GM18508 (cell line): ENCODE data around the gene GPRIN1.

Experiments used
- ATAC-seq: cut with Tn5 transposase; IDR thresholded peaks from one replicate; pipeline ENCODE4 v1.9.1; 2021; ENCODE audit warnings: moderate number of reproducible peaks; ENCODE audit not compliant: insufficient read depth, unreplicated experiment

Gene GPRIN1

DNA sequence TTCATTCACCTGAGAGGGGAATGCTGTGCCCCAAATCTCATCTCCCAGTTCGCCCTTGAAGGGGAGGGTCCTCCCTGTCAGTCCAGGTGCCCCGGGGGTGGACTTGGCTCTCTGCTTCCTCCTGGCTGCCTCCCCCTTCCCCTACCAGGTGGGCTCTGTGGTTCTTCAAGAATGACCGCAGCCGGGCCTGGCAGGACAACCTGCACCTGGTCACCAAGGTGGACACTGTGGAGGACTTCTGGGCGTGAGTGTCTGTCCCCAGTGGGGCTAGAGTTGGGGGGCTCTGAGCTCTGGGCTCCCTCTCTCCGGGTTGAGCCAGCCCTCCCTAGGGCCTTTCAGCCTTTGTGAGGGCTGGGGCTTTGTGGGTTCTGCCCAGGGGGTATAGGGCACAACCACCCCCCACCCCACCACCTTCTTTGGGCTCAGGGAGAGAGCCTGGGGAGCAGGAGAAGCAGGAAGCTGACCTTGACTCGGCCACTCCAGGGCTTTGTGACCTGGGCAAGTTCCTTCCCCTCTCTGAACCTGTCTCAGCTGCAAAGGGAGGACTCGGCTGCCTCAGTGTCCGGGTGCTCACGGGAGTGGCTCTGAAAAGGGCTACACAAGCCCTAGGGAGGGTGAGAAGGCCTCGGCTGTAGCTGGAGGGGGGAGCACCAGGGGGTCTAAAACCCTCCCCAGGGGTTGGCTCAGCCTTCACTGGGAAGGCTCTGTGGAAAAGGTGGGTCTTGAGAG is 33.7 kb upstream of the GPRIN1 start:
- ATAC-seq, result no peak

DNA sequence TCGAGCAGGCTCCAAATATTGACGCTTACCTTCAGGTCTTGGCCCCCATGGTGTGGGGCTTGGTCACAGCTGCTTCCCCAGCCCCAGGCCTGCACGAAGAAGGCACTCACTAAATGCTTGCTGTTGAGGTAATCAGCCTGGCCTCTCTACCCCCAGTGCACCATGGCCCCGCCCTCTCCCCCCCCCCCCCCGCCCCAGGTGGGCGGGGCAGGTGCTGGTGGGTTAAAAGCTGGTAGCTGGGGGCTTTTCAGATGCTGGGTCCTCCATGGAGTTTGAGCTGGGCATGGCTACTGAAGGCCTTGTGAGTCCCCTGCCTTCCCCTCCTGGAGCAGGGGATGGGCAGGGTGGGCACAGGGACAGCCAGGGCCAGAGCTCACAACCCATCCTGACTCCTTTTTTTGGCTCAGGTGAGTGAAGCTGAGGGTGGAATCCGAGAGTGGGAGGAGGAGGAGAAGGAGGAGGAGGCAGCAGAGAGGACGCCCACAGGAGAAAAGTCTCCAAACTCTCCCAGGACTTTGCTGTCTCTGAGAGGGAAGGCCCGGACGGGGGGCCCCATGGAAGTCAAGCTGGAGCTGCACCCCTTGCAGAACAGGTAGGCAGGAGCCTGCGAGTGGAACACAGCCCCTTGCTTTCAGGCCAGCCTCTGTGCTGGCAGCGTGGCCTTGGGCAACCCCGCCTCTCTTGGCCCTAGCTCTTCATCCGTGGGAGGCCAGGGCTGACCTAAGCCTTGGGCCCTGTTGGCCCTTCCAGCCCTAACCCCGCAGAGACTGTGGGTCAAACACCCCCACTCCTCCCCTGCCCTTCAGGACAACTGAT is 32.9 kb upstream of the GPRIN1 start:
- ATAC-seq, result no peak

DNA sequence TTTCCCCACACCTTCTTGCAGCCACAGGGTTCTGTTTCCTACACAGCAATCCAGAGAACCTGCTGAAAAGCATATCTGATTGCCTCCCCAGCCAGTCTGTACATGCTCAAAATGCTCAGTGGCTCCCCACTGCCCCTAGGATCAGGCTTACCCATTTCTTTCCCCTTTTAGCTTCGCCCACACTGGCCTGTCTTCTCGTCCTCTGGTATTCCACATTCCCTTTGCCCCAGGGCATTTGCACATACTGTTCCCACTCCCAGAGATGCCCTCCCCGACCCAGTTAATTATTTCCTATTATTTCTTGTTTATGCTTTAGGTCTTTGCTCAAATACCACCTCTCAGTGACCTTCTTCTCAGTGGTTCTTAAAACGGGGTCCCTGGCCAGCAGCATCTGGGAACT is 30.7 kb upstream of the GPRIN1 start:
- ATAC-seq, result no peak

DNA sequence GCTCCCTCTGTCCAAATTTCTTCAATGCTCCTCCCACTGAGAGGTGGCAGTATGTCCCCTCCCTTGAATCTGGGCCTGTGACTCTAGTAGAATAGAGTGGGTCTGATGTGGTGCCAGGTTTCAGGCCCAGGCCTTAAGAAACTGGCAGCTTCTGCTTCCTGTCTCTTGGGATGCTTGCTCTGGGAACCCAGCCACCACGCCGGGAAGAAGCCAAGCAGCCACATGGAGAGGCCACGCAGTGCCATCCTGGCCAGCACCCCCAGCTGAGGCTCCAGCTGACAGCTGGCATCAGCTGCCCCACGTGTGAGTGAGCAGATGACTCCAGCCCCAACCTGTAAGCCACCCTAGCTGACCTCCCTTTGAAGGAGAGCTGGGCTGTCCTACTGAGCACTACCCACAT is 30.0 kb upstream of the GPRIN1 start:
- ATAC-seq, result no peak

DNA sequence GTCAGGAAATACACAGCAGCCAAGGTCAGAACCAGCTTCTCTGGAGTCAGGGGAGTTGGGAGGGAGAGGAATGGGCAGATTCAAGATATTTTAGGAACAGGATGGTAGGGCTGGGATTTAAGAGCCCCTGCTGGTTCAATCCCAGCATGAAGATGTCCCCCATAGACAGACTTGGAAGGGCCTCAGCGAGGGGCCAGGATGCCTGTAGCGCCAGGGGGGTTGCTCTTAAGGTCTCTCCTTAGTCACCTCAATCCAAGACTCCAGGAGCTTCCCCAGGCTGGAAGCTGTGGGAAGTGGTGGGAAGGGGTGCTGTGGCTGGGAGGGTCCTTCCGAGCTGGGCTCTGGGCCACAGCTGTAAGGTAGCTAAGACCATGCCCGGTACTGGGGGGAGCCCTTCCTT is 29.3 kb upstream of the GPRIN1 start:
- no peak for ATAC-seq

DNA sequence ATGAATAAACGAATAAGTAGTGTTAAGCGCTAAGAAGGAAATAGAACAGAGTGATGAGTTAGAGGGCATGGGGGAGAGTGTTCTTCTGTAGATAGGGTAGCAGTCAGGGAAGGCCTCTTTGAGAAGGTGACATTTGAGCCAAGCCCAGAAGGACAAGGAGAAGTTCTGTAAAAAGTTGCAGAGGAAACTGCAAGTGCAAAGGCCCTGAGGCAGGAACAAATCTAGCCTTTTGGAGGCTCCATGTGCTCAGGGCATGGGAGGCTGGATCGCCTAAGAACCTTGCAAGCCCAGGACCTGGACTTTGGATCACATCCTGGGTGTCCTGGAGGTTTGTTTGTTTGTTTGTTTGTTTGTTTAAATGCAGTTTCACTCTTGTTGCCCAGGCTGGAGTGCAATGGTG is 28.5 kb upstream of the GPRIN1 start:
- ATAC-seq, result no peak

DNA sequence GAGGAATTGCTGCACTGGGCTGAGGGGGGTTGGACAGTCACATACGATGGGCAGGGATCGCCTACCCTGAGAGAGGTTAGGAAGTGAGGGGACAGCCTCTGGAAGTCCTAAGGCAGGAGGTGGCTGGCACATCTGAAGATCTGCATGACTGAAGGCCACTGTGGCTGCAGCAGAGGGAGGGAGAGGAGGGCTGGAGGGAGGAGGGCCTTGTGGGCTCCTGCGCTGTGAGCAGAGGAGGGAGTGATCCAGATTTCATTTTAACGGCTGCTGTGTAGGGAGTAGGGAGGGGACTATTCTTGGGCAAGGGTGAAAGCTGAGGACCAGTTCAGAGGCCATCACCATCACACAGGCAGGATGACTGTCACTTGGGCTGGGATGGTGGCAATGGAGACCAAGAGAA is 27.6 kb upstream of the GPRIN1 start:
- no peak for ATAC-seq

DNA sequence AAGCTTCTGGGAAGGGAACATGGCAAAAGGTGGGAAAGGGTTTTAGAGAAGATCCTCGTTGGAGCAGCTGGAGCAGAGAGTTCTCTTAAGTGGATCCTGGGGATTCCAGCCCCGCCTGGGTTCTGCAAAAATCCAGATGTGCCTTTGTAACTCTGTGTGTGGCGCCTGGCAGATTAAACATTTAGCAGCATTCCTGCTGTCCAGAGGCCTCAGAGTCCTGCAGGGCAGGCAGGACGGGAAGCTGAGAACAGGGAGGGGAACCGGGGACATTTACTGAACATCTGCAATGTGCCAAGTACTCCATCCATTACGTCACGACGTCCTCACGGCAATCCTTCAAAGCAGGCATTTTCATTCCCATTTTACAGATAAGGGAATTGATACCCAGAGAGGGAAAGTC is 26.5 kb upstream of the GPRIN1 start:
- ATAC-seq, result no peak

DNA sequence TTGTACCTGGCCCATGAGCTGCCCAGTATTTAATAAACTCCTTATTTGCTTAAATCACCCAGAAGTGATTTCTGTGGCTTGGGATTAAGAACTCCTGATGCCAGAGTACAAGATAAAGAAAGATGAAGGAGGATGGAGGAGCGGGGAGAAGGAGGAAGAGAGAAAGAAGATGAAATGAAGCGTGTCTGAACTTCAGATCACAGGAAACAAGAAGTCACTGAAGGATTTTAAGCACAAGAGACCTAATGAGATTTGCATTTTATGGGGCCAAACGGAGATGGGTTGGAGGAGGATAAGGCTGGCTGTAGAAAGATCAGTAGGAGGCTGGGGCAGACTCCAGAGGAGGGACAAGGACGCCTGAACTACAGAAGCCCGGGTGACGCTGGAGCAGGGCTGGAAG is 23.6 kb upstream of the GPRIN1 start:
- no peak for ATAC-seq

DNA sequence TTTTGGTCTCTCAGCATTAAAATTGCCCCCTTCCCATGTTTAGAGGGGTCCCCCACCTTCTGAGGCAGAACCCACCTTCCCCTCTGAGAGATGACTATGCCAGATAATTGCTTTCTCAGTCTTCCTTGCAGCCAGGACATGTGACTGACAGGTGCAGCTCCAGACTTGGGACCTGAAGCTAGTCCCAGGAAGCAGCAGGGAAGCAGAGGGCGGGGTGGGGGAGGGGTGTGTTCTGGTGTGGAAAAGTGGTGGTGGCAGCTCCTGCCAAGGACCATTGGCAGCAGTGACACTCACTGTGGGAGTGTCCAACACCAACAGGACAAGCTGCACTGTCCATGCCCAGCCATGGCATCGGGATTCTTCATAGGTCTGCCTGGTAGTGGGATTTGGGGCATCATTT is 22.8 kb upstream of the GPRIN1 start:
- no peak for ATAC-seq

DNA sequence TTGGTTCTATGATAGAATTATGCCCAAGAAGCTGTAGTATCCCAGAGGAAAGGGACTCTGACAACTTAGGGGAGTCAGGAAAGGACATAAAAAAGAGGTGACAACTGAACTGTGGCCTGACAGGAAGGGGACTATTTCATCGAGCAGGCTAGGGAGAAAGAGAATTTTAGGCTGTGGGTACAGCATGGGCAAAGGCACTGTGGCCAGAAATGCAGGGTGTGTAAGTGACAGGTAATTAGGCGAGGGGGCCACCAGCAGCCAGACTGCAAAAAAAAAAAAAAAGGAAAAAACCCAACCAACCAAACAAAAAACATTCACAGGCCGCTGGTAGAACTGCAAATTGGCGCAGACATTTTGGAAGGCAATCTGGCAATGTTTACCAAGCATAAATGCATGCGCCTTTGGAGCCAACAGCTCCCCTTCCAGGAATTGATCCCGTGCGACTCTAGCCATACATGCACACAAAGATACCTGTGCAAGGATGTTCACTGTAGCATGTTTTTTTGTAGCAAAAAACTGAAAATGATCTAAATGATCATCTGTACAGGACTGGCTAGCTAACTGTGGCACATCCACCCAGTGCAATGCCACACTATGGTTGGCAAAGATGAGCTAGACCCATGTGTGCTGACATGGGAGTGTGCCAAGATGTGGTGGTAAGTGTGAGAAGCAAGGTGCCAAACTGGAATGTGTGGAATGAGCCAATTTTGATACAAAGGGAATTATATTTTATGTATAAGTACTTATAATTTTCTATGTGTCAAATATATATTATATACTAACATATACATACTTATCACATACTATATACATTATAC is 21.6 kb upstream of the GPRIN1 start:
- no peak for ATAC-seq

DNA sequence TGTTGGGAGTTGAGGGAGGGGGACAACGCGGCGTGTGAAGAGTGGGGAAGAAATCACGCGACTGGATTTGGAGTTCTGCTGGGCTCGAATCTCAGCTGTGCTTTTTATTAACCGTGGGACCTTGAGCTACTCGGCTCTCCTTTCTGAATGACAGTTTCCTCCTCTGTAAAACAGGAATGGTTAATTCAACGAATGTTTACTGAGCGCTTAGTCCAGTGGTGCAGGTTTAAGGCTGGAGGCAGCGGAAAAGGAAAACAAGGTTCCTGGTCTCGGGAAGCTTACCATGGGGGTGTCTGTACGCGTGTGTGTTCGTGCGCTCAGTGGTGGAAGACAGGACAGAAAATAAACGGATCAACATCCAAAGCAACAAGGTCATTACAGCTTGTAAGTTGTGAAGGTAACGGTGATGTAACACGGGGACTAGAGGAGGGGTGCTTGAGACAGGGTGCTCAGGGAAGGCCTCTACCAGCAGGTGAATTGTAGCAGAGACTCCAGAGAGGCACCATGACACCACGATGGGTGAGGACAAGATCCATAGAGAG is 20.8 kb upstream of the GPRIN1 start:
- ATAC-seq, result no peak

DNA sequence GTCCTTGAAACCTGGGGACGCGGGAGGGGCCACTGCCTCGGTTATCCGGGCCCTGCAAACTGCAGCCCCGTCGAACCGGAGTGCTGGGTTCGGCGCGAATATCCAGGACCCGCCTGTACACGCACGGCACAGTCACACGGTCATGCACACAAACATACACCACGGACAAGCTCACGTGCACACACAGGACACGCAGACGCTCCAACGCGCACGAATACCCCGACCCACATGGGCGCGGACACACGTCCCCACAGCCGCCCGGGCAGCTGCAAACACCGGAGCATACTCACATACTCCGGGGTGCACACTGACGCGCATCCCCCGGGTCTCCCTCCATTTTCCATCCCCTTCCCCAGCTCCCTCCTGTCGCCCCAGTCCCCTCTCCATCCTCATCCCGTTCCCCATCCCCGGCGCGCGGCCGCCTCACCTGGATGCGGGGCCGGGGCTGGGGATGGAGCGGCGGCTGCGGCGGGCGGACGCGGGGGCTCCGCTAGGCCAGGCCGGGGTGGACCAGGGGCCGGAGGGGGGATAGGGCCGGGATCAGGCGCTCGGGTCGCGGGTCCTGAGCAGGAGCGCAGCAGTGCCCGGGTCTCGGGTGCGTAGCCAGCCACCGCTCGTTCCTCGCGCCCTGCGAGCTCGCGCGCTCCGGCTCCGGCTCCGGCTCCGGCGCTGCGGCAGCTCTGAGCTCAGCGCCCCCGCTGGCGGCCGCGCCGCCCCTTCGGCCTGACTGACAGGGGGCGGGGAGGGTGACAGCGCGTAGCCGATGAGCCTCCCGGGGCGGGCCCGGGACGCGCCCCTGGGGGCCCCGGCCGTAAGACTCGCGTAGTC is 20.1 kb upstream of the GPRIN1 start, which contains the start of the genes EIF4E1B and SNCB:
Gene EIF4E1B (plus strand): TSS at position 823 of the 828 bp plus-strand sequence. CDS start 12,113 bp downstream, outside the sequence.
Gene SNCB (minus strand): TSS at position 682 of the 828 bp plus-strand sequence. CDS start 880 bp downstream, outside the sequence.
- ATAC-seq, result no peak

DNA sequence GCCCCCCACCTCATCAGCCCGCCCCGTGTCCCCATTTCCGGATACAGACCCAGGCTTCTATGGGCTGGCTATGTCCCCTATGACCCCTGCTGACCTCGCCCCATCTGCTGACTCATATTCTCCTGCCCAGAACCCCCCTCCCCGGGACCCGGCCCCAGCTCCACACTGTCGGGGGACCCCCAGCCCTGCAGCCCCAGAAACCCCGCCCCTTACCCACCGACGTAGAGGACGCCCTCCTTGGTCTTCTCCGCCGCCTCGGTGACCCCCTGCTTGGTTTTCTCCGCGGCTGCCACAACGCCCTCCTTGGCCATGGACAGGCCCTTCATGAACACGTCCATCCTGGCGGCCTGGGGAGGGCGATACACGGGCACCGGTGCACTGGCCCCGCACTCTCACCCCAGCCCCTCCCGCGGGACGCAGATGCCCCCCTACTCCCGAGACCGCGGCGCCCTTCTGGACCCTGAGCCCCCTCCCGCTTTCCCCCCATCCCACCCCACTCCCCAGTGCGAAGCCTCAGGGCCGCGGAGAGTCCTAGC is 19.4 kb upstream of the GPRIN1 start:
- ATAC-seq, result no peak

DNA sequence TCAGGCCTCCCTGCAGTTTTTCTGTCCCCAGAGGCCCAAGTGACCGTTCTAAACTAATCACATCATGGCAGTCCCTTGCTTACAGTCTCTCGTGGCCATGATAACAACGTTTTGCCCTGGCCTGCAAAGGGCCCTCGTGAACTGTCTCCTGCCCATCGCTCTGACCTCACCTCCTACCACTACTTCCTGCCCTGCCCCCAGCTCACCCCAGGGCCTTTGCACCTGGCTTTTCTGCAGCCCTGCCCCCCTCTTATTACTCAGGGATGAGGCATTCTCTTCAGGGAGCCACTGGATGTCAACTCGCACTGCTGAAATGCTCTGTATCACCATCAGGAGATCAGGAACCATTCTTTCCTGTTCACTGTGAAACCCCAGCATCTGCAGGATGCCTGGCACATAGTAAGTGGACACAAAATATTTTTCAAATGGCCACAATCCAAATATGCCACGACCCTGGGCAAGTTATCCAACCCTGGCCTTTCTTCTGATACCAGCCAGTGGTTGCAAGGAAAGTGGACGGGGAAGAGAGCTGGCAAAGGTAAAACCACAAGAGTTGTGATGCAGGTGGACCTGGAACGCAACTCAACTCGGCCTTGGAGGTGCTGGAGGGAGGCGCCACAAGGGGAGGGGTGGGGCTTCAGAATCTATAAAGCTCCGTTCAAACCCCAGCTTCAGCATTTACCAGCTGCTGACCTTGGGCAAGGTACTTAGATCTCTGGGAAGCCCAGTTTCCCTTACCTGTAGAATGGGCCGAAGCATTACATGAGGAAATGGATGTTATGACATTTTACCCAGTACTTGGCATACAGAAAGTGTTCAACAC is 18.7 kb upstream of the GPRIN1 start:
- no peak for ATAC-seq

DNA sequence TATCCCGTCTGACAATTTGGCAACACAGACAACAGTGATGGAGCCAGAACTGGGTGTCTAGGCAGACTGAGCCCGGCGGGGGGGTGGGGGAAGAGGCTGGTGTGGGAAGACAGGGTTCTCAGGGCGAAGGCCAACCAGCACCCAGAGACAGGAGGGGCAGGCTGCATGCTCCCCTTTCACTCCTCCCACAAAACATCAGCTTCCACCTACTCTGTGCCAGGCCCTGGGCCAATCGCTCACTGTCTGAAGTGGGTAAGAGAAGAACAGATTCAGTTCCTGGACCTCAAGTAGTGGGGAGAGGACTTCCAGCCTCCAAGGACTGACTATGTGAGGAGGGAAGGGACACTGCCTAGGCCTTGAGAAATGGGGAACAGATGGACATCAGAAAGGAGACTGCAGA is 17.6 kb upstream of the GPRIN1 start:
- ATAC-seq, result no peak

DNA sequence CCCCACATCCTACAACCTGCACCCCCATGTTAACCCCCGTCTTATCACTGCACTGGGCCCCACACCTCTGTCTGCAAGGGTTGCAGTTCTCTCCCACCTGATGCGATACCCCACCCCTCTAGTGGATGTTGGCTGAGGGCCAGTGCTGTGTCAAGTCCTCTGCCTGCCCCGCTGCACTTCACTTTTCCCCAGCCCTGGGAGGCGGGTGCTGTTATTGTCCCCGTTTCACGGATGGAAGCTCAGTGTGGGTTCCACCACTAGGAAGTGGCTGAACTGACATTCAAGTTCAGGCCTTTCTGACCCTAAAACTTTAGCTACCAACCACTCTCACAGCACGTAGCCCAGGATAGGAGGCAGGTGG is 16.9 kb upstream of the GPRIN1 start:
- ATAC-seq, result no peak

DNA sequence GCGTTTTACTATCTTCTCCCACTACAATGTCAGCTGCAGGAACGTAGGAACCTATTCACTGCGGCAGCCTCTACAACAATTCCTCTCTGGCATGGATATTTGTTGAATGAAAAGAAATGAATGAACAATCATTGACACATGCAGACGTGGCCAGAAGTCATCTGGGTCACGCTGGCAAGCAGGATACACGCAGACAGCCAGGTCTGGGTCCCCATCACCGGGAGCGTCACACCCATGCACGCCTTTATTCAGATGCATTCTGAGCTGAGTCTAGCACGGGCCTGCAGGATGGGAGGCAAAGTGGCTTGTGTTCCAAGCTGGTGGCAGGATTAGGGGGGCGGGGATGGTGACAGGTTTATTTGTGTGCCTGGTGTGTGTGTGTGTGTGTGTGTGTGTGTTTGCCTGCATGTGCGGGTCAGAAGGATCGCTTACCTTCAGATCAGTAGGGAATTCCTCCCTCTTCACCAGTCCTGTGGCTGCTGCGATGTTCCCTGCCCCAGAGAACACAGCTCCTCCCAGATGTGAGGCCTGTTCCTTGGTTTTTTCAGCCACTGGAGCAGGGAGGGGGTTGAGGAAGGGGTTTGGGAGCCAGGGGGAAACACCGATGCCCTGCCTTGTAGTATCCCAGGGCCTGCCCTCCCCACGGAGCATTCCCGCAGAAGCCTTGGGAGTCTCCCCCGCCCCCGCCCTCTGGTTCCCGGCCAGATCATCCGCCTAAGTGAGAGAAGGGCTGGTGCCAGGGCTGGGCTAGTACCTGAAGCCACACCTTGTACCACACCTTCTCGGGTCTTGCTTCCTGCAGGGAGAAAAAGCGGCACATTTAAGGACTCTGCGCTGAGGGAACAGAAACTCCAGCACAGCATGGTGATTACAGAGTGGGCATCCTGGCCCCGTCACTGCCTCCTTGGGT is 16.3 kb upstream of the GPRIN1 start:
- no peak for ATAC-seq
